Measurements from ENCODE around the gene CEP97. TPM values are rescaled to one million over a fixed set of nuclear protein-coding genes. Genes with fewer than 3 reads are reported as not detected.

The CEP97 gene
- total and polyA plus RNA-seq, 4 donors, result 1.6 to 11.9 (median 5.7) TPM

GRCh38 chr3:101802179-101802578 is 77.8 kb downstream of the CEP97 start:
- H3K27me3 ChIP-seq (ENCODE audit: control insufficient read depth in 1 of 2, insufficient read depth in 2 of 2, low read length in 1 of 2), result no peaks in the 10 kb centered on the region
- intact Hi-C loops (cut with DNase I), result loop anchor here in 1 of 2 donors (2.0 kb wide), 1 partner anchor 423 kb away; no protein-coding TSS in a partner anchor
- H3K36me3 ChIP-seq (ENCODE audit: control insufficient read depth in 1 of 2, insufficient read depth in 2 of 2, low read length in 1 of 2), result no peaks in the 10 kb centered on the region
- DNase-seq, result no peak
- H3K27ac ChIP-seq (ENCODE audit: low read depth in 1 of 2, low read length in 2 of 2), result no peak overlapping the region
- WGBS, 2 donors, result 88 to 89% methylated on average over 2 of the region's 2 CpGs
- no peaks in the 10 kb centered on the region for H3K9me3 ChIP-seq (ENCODE audit: control insufficient read depth, low read length)
- no peak for ATAC-seq (ENCODE audit: low FRiP score)
- H3K4me1 ChIP-seq (ENCODE audit: control insufficient read depth in 1 of 2, insufficient read depth in 2 of 2, low read length in 2 of 2), result no peaks in the 10 kb centered on the region
- H3K4me3 ChIP-seq (ENCODE audit: low read length in 2 of 2), result no peak overlapping the region

GRCh38 chr3:101803173-101803782 is 78.9 kb downstream of the CEP97 start:
- no peaks in the 10 kb centered on the region for H3K9me3 ChIP-seq (ENCODE audit: control insufficient read depth, low read length)
- no peak for DNase-seq
- 77% methylated on average over 9 of the region's 9 CpGs for WGBS, 2 donors
- H3K4me3 ChIP-seq (ENCODE audit: low read length in 2 of 2), result no peak overlapping the region
- no peaks in the 10 kb centered on the region for H3K27me3 ChIP-seq (ENCODE audit: control insufficient read depth in 1 of 2, insufficient read depth in 2 of 2, low read length in 1 of 2)
- no peak overlapping the region for H3K27ac ChIP-seq (ENCODE audit: low read depth in 1 of 2, low read length in 2 of 2)
- H3K4me1 ChIP-seq (ENCODE audit: control insufficient read depth in 1 of 2, insufficient read depth in 2 of 2, low read length in 2 of 2), result no peaks in the 10 kb centered on the region
- H3K36me3 ChIP-seq (ENCODE audit: control insufficient read depth in 1 of 2, insufficient read depth in 2 of 2, low read length in 1 of 2), result no peaks in the 10 kb centered on the region
- intact Hi-C loops (cut with DNase I), result loop anchor here in 1 of 2 donors (2.0 kb wide), 1 partner anchor 422 kb away; no protein-coding TSS in a partner anchor
- ATAC-seq (ENCODE audit: low FRiP score), result peak; percentile 93

GRCh38 chr3:101803939-101804338 is 79.5 kb downstream of the CEP97 start:
- DNase-seq (no peak), ATAC-seq (ENCODE audit: low FRiP score) (no peak)
- H3K36me3 ChIP-seq (ENCODE audit: control insufficient read depth in 1 of 2, insufficient read depth in 2 of 2, low read length in 1 of 2), result no peaks in the 10 kb centered on the region
- 84 to 91% methylated on average over 3 of the region's 3 CpGs for WGBS, 2 donors
- H3K9me3 ChIP-seq (ENCODE audit: control insufficient read depth, low read length), result no peaks in the 10 kb centered on the region
- no peak overlapping the region for H3K27ac ChIP-seq (ENCODE audit: low read depth in 1 of 2, low read length in 2 of 2)
- no peak overlapping the region for H3K4me3 ChIP-seq (ENCODE audit: low read length in 2 of 2)
- no peaks in the 10 kb centered on the region for H3K4me1 ChIP-seq (ENCODE audit: control insufficient read depth in 1 of 2, insufficient read depth in 2 of 2, low read length in 2 of 2)
- intact Hi-C loops (cut with DNase I), result loop anchor here in 1 of 2 donors (2.0 kb wide), 1 partner anchor 421 kb away; no protein-coding TSS in a partner anchor
- H3K27me3 ChIP-seq (ENCODE audit: control insufficient read depth in 1 of 2, insufficient read depth in 2 of 2, low read length in 1 of 2), result no peaks in the 10 kb centered on the region

- no peak for DNase-seq
- H3K4me1 ChIP-seq (ENCODE audit: control insufficient read depth in 1 of 2, insufficient read depth in 2 of 2, low read length in 2 of 2), result no peaks in the 10 kb centered on the region
- H3K27ac ChIP-seq (ENCODE audit: low read depth in 1 of 2, low read length in 2 of 2), result no peak overlapping the region
- 68 to 79% methylated on average over 1 of the region's 1 CpG for WGBS, 2 donors
- no peaks in the 10 kb centered on the region for H3K9me3 ChIP-seq (ENCODE audit: control insufficient read depth, low read length)
- intact Hi-C loops (cut with DNase I), result loop anchor here in 1 of 2 donors (5.0 kb wide), 1 partner anchor 726 kb away; no protein-coding TSS in a partner anchor
- no peak for ATAC-seq (ENCODE audit: low FRiP score)
- H3K27me3 ChIP-seq (ENCODE audit: control insufficient read depth in 1 of 2, insufficient read depth in 2 of 2, low read length in 1 of 2), result no peaks in the 10 kb centered on the region
- H3K36me3 ChIP-seq (ENCODE audit: control insufficient read depth in 1 of 2, insufficient read depth in 2 of 2, low read length in 1 of 2), result no peaks in the 10 kb centered on the region
- no peak overlapping the region for H3K4me3 ChIP-seq (ENCODE audit: low read length in 2 of 2)
Measured at GRCh38 chr3:101806491-101806890, 82.1 kb downstream of the CEP97 start.

GRCh38 chr3:101807888-101808287 is 83.5 kb downstream of the CEP97 start:
- Histone ChIP-seq H3K27me3 (ENCODE audit: control insufficient read depth in 1 of 2, insufficient read depth in 2 of 2, low read length in 1 of 2) (no peaks in the 10 kb centered on the region), H3K9me3 (ENCODE audit: control insufficient read depth, low read length) (no peaks in the 10 kb centered on the region), H3K36me3 (ENCODE audit: control insufficient read depth in 1 of 2, insufficient read depth in 2 of 2, low read length in 1 of 2) (no peaks in the 10 kb centered on the region), H3K4me3 (ENCODE audit: low read length in 2 of 2) (no peak overlapping the region), H3K27ac (ENCODE audit: low read depth in 1 of 2, low read length in 2 of 2) (no peak overlapping the region), H3K4me1 (ENCODE audit: control insufficient read depth in 1 of 2, insufficient read depth in 2 of 2, low read length in 2 of 2) (no peaks in the 10 kb centered on the region)
- DNase-seq (no peak), ATAC-seq (ENCODE audit: low FRiP score) (no peak)
- WGBS, 2 donors, result 87 to 90% methylated on average over 2 of the region's 2 CpGs
- intact Hi-C loops (cut with DNase I), result loop anchor here in 1 of 2 donors (5.0 kb wide), 1 partner anchor 724 kb away; no protein-coding TSS in a partner anchor

- H3K4me3 ChIP-seq (ENCODE audit: low read length in 2 of 2), result no peak overlapping the region
- no peaks in the 10 kb centered on the region for H3K27me3 ChIP-seq (ENCODE audit: control insufficient read depth in 1 of 2, insufficient read depth in 2 of 2, low read length in 1 of 2)
- H3K27ac ChIP-seq (ENCODE audit: low read depth in 1 of 2, low read length in 2 of 2), result no peak overlapping the region
- intact Hi-C loops (cut with DNase I), result loop anchor here (1.0 to 10.0 kb wide), 5 partner anchors 38 to 725 kb away; partner anchors contain the start of gene NFKBIZ (in 1 of the 2)
- no peaks in the 10 kb centered on the region for H3K36me3 ChIP-seq (ENCODE audit: control insufficient read depth in 1 of 2, insufficient read depth in 2 of 2, low read length in 1 of 2)
- no peak for DNase-seq
- H3K4me1 ChIP-seq (ENCODE audit: control insufficient read depth in 1 of 2, insufficient read depth in 2 of 2, low read length in 2 of 2), result no peaks in the 10 kb centered on the region
- peak; percentile 60 for ATAC-seq (ENCODE audit: low FRiP score)
- H3K9me3 ChIP-seq (ENCODE audit: control insufficient read depth, low read length), result no peaks in the 10 kb centered on the region
Measured at GRCh38 chr3:101809178-101810021, 85.0 kb downstream of the CEP97 start.

- Histone ChIP-seq H3K4me1 (ENCODE audit: control insufficient read depth in 1 of 2, insufficient read depth in 2 of 2, low read length in 2 of 2) (no peaks in the 10 kb centered on the region), H3K27ac (ENCODE audit: low read depth in 1 of 2, low read length in 2 of 2) (no peak overlapping the region), H3K27me3 (ENCODE audit: control insufficient read depth in 1 of 2, insufficient read depth in 2 of 2, low read length in 1 of 2) (no peaks in the 10 kb centered on the region), H3K4me3 (ENCODE audit: low read length in 2 of 2) (no peak overlapping the region), H3K36me3 (ENCODE audit: control insufficient read depth in 1 of 2, insufficient read depth in 2 of 2, low read length in 1 of 2) (no peaks in the 10 kb centered on the region), H3K9me3 (ENCODE audit: control insufficient read depth, low read length) (no peaks in the 10 kb centered on the region)
- ATAC-seq (ENCODE audit: low FRiP score) (no peak), DNase-seq (no peak)
- intact Hi-C loops (cut with DNase I), result loop anchor here (2.0 to 10.0 kb wide), 3 partner anchors 37 to 725 kb away; partner anchors contain the start of gene NFKBIZ (in 1 of the 2)
Measured at GRCh38 chr3:101810022-101810418, 85.6 kb downstream of the CEP97 start.

GRCh38 chr3:101811875-101812274 is 87.5 kb downstream of the CEP97 start:
- H3K4me3 ChIP-seq (ENCODE audit: low read length in 2 of 2), result no peak overlapping the region
- WGBS, 2 donors, result 93 to 94% methylated on average over 2 of the region's 2 CpGs
- no peaks in the 10 kb centered on the region for H3K36me3 ChIP-seq (ENCODE audit: control insufficient read depth in 1 of 2, insufficient read depth in 2 of 2, low read length in 1 of 2)
- H3K9me3 ChIP-seq (ENCODE audit: control insufficient read depth, low read length), result no peaks in the 10 kb centered on the region
- no peak overlapping the region for H3K27ac ChIP-seq (ENCODE audit: low read depth in 1 of 2, low read length in 2 of 2)
- no peaks in the 10 kb centered on the region for H3K27me3 ChIP-seq (ENCODE audit: control insufficient read depth in 1 of 2, insufficient read depth in 2 of 2, low read length in 1 of 2)
- ATAC-seq (ENCODE audit: low FRiP score), result no peak
- no peaks in the 10 kb centered on the region for H3K4me1 ChIP-seq (ENCODE audit: control insufficient read depth in 1 of 2, insufficient read depth in 2 of 2, low read length in 2 of 2)
- intact Hi-C loops (cut with DNase I), result loop anchor here (2.0 to 10.0 kb wide), 3 partner anchors 35 to 723 kb away; partner anchors contain the start of gene NFKBIZ (in 1 of the 2)
- no peak for DNase-seq
